ENCODE measurements around the gene MFSD8. TPM values are rescaled to one million over a fixed set of nuclear protein-coding genes. Genes with fewer than 3 reads are reported as not detected.
"Not testable (repeated sequence)": the region's sequence is repeated elsewhere in the genome, so short reads cannot be mapped to it uniquely, and the experiment has no call there.

Gene MFSD8
- total and polyA plus RNA-seq, 12 donors: 2.6 to 74.6 (median 20.8) TPM

DNA sequence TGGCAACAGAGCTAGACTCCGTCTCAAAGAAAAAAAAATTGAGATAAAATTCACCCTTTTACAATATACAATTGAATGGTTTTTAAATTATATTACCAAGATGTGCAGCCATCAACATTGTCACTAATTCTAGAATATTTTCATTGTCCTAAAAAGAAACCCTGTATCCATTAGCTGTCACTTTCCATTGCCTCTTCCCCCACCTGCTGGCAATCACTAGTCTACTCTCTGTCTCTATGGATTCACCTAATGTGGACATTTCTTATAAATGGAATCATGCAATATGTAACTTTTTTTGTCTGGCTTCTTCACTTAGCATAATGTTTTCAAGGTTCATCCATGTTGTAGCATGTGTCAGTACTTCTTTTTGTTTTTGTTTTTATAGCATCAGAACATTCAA, 21.0 kb upstream of the MFSD8 start:
- 91 to 100% (median 97%) methylated on average over 1 of the region's 1 CpG for WGBS, 4 donors

DNA sequence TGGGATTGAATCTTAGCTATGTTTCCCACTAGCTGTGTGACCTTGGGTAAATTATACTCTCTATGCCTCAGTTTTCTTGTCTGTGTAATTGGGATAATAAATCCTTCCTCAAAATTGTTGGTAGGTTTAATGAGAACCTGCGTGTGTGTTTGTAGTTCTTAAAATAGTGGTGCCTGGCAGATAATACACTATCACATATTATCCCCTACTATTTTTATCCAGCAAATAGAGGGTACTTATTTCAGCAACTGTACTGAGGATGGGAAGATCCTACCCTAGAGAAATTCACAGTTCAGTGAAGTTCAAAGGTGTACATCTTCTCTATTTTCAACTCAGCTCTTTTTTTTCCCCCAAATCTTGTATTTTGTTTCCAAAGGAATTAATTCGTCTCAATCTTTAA, 17.5 kb upstream of the MFSD8 start:
- Histone ChIP-seq H3K36me3 (replicated peaks in 1 of 2) (no peaks in the 10 kb centered on the region), H3K4me1 (replicated peaks in 1 of 2) (no peaks in the 10 kb centered on the region), H3K4me3 (no peak overlapping the region), H3K9me3 (replicated peaks in 1 of 3) (no peaks in the 10 kb centered on the region), H3K27ac (no peak overlapping the region), H3K27me3 (no peaks in the 10 kb centered on the region)
- WGBS, 4 donors: 93 to 95% (median 94%) methylated on average over 2 of the region's 2 CpGs
- DNase-seq: no peak
- TF ChIP-seq, protein P1, sequence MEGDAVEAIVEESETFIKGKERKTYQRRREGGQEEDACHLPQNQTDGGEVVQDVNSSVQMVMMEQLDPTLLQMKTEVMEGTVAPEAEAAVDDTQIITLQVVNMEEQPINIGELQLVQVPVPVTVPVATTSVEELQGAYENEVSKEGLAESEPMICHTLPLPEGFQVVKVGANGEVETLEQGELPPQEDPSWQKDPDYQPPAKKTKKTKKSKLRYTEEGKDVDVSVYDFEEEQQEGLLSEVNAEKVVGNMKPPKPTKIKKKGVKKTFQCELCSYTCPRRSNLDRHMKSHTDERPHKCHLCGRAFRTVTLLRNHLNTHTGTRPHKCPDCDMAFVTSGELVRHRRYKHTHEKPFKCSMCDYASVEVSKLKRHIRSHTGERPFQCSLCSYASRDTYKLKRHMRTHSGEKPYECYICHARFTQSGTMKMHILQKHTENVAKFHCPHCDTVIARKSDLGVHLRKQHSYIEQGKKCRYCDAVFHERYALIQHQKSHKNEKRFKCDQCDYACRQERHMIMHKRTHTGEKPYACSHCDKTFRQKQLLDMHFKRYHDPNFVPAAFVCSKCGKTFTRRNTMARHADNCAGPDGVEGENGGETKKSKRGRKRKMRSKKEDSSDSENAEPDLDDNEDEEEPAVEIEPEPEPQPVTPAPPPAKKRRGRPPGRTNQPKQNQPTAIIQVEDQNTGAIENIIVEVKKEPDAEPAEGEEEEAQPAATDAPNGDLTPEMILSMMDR (IDR thresholded peaks at IDR 0.05): no peak
- no peak for TF ChIP-seq POLR2A (IDR thresholded peaks at IDR 0.05)
- intact Hi-C loops (cut with DNase I): no loop called here

More for the DNA sequence above, 21.0 kb upstream of the MFSD8 start:
- H3K4me1 ChIP-seq (replicated peaks in 1 of 2): no peaks in the 10 kb centered on the region
- H3K4me3 ChIP-seq: no peak overlapping the region
- no peak overlapping the region for H3K27ac ChIP-seq
- H3K9me3 ChIP-seq (replicated peaks in 1 of 3): no peaks in the 10 kb centered on the region
- intact Hi-C loops (cut with DNase I): no loop called here
- DNase-seq: no peak
- no peaks in the 10 kb centered on the region for H3K27me3 ChIP-seq
- H3K36me3 ChIP-seq (replicated peaks in 1 of 2): no peaks in the 10 kb centered on the region
- TF ChIP-seq, protein P1 (IDR thresholded peaks at IDR 0.05): no peak
- no peak for TF ChIP-seq POLR2A (IDR thresholded peaks at IDR 0.05)

DNA sequence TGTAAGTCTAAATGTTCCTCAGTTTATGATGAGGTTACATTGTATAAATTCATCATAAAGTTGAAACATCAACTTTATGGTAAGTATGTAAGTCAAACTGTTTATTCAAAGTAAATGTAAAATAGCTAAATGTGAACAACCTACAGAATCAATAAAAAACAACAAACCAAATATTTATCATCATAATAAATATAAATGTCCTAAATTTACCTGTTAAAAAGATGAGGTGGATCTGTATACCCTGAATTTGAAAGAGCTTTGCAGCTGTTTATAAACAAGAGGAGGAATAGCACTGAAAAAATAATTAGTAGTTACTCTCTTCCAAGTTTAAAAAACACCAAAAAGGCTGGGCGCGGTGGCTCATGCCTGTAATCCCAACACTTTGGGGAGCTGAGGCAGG, 14.0 kb upstream of the MFSD8 start:
- Histone ChIP-seq H3K27ac (no peak overlapping the region), H3K9me3 (replicated peaks in 1 of 3) (no peaks in the 10 kb centered on the region), H3K36me3 (replicated peaks in 1 of 2) (no peaks in the 10 kb centered on the region), H3K27me3 (no peaks in the 10 kb centered on the region), H3K4me3 (no peak overlapping the region), H3K4me1 (replicated peaks in 1 of 2) (no peaks in the 10 kb centered on the region)
- intact Hi-C loops (cut with DNase I): no loop called here
- no peak for TF ChIP-seq POLR2A (IDR thresholded peaks at IDR 0.05)
- TF ChIP-seq, protein P1 (IDR thresholded peaks at IDR 0.05): no peak
- no peak for DNase-seq
- WGBS, 4 donors: 94 to 100% (median 100%) methylated on average over 2 of the region's 2 CpGs

DNA sequence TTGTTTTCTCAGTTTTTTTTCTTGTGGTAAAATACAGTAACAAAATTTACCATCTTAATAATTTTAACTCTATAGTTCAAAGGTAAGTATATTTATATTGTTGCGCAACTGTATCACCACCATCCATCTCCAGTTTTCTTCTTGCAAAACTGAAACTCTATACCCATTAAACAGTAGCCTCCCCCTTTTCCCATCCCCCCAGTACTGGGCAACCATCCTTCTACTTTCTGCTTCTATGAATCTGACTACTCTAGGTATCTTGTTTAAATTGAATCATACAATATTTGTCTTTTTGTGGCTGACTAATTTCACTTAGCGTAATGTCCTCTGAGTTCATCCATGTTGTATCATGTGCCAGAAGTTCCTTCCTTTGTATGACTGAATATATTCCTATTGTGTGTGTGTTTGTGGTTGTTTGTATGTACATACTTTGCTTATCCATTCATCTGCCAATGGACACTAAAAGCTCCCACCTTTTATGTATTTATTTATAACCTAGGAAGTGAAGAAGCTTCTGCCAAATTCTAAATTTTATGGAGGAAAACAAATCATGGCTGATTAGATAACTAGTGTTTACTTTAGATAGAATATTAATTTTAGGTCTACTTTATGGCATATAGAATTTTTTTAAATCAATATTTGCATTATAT, 10.3 kb upstream of the MFSD8 start:
- H3K27me3 ChIP-seq: no peaks in the 10 kb centered on the region
- no peak overlapping the region for H3K27ac ChIP-seq
- intact Hi-C loops (cut with DNase I): no loop called here
- H3K36me3 ChIP-seq (replicated peaks in 1 of 2): no peaks in the 10 kb centered on the region
- 95 to 100% (median 98%) methylated on average over 2 of the region's 2 CpGs for WGBS, 4 donors
- no peak for TF ChIP-seq POLR2A (IDR thresholded peaks at IDR 0.05)
- TF ChIP-seq, protein P1 (IDR thresholded peaks at IDR 0.05): no peak
- H3K4me1 ChIP-seq (replicated peaks in 1 of 2): no peaks in the 10 kb centered on the region
- no peak for DNase-seq
- no peak overlapping the region for H3K4me3 ChIP-seq
- H3K9me3 ChIP-seq (replicated peaks in 1 of 3): no peaks in the 10 kb centered on the region

DNA sequence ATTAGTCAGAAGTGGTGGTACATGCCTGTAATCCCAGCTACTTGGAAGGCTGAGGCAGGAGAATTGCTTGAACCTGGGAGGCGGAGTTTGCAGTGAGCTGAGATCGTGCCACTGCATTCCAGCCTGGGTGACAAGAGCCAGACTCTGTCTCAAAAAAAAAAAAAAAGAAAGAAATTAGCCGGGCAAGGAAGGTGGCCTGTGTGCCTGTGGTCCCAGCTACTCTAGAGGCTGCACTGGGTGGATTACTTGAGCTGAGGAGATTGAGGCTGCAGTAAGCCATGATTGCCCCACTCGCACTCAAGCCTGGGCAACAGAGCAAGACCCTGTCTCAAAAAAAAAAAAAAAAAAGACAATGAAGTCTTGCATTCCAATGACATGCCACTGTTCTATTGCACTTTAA, 6.0 kb upstream of the MFSD8 start:
- not testable (repeated sequence) for H3K4me3 ChIP-seq, H3K27me3 ChIP-seq, H3K27ac ChIP-seq

More for the DNA sequence above, 6.0 kb upstream of the MFSD8 start:
- 79 to 86% (median 83%) methylated on average over 4 of the region's 4 CpGs for WGBS, 4 donors
- H3K9me3 ChIP-seq (replicated peaks in 1 of 3); H3K36me3 ChIP-seq (replicated peaks in 1 of 2); intact Hi-C loops (cut with DNase I); DNase-seq: not testable (repeated sequence)
- H3K4me1 ChIP-seq (replicated peaks in 1 of 2): peaks cover 4 to 29% of the 10 kb centered on the region in 2 donors

Data from adrenal gland (tissue), 12 donors.